GM19099 (cell line): ENCODE results near the gene GNA15.
A peak's percentile ranks its signal among the peaks of the same experiment; 100 is the strongest.

Source experiments
- POLR2A ChIP-seq: IDR thresholded peaks from 3 replicates; pipeline ENCODE4 v1.6.1; 2011; ENCODE audit warnings: low read depth; ENCODE audit not compliant: insufficient read length; ENCODE audit errors: extremely low read depth

Gene GNA15, protein sequence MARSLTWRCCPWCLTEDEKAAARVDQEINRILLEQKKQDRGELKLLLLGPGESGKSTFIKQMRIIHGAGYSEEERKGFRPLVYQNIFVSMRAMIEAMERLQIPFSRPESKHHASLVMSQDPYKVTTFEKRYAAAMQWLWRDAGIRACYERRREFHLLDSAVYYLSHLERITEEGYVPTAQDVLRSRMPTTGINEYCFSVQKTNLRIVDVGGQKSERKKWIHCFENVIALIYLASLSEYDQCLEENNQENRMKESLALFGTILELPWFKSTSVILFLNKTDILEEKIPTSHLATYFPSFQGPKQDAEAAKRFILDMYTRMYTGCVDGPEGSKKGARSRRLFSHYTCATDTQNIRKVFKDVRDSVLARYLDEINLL

DNA sequence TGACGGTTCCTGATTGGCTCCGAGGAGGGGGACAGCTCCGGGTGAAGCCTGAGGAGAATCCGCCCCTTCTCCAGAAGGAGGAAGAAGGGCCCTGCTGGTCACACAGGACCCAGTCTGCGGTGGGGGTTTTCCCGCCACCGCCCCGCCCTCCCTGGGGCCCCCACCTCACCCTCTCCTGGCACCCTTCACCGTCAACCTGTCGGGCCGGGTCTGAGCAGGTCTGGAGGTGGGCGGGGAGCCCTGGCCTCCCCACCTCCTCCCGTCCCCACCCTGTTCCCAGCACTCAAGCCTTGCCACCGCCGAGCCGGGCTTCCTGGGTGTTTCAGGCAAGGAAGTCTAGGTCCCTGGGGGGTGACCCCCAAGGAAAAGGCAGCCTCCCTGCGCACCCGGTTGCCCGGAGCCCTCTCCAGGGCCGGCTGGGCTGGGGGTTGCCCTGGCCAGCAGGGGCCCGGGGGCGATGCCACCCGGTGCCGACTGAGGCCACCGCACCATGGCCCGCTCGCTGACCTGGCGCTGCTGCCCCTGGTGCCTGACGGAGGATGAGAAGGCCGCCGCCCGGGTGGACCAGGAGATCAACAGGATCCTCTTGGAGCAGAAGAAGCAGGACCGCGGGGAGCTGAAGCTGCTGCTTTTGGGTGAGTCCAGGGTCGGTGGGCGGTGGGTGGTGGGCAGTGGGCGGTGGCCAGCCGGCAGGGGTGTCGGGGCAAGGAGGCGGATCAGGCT lies at the start of gene GNA15:
GNA15 (plus strand) TSS at position 73 of the 723 bp plus-strand sequence; CDS start at position 491, 418 bp downstream.
- peak; percentile 11 for TF ChIP-seq POLR2A

DNA sequence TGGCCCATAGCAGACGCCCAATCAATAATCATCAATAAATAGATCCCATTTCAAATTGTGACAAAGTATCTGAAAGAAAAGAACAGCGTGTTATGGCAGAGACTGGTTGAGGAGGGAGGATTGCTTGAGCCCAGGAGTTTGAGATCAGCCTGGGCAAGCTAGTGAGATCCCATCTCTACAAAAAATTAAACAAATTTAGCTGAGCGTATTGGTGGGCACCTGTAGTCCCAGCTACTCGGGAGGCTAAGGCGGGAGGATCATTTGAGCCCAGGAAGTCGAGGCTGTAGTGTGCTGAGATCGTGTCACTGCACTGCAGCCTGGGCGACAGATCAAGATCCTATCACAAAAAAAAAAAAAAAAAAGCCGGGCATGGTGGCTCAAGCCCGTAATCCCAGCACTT lies 48.1 kb upstream of the GNA15 start:
- no peak for TF ChIP-seq POLR2A

DNA sequence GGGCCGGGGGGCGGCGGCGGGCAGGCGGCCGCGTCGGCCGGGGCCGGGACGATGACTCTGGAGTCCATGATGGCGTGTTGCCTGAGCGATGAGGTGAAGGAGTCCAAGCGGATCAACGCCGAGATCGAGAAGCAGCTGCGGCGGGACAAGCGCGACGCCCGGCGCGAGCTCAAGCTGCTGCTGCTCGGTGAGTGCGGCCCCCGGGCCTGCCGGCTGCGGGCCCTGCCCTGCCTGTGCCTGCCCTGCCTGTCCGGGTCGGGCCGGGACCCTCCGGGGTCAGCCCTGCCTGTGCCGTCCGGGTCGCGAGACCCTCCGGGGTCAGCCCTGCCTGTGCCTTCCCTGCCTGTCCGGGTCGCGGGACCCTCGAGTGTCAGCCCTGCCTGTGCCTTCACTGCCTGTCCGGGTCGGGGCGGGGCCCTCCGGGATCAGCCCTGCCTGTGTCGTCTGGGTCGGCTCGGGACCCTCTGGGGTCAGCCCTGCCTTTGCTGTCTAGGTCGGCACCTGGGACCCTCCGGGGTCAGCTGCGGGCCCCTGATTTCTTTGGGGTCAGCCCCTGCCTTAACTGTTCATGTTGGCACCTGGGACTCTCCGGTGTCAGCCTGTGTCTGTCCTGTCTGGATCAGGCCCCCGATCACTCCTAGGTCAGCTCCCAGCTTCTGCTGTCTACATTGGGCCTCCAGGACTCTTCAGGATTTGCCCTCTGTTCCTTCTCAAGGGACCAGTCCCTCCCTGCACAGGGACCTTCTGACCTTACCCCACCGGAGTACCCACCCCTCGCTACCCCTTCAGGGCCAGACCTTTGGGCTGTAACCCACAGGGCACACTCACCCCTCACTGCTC lies 41.0 kb upstream of the GNA15 start:
- no peak for TF ChIP-seq POLR2A

DNA sequence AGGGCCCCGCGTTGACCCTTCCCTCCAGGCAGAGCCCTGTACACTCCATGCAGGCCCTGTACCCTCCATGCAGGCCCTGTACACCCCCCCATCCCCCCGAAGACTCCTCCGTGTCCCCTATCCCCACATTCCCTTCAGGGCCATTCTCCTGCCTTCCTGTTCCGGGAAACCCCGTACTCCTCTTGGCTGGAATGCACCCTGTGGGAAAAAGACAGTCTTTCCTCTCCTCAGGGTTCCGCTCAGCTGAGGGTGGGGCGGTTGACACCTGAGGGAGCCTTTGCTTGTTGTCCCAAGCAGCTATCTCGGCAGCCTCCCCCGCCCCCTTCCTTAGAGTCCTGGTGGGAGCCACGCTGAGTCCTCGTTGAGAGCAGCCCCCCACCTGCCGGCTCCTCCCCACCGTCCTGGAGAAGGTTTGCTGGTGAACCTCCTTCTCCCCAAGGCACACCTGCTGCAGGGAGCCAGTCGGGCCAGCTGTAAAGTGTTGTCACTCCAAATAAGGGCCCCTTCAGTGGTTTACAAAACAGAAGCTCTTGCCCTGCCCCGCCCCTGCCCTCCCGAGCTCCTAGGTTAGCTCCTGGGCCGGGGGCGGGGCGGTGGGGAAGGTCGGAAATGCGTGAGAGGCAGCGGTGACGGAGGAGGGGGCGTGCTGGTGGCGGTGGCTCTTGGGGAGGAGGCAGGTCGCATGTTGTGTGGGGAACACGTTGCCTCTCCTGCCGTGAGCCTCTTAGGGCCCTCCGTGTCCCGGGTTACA lies 40.2 kb upstream of the GNA15 start:
- no peak for TF ChIP-seq POLR2A

DNA sequence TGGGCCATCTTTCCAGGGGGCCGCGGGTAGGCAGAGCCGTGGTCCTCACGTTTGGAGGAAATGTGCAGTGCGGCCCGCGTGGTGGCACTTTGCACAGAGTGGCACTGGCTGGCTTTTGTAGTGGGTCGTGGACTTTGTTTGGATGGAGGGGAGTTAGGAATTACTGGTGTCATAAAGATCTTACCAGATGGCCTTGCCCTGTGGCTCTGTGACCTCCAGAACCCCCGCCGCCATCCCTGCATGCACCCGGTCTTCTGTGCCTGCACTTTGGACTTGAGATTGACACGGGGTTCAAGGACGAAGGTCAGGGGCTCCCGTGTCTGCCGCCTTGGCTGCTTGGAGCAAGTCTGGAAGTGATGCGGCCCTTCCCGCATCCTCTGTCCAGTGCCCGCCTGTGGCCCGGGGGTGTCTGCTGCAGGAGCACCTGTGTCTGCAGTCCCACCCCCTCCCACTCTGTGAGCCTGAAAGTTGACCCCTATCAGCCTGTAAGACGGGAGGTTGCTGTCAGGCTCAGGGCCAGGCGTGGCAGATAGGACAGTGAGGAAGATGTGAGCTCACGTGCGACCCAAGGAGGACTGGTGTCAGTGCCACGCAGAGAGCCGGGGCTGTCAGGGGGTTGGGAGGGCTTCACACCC lies 39.4 kb upstream of the GNA15 start:
- no peak for TF ChIP-seq POLR2A

DNA sequence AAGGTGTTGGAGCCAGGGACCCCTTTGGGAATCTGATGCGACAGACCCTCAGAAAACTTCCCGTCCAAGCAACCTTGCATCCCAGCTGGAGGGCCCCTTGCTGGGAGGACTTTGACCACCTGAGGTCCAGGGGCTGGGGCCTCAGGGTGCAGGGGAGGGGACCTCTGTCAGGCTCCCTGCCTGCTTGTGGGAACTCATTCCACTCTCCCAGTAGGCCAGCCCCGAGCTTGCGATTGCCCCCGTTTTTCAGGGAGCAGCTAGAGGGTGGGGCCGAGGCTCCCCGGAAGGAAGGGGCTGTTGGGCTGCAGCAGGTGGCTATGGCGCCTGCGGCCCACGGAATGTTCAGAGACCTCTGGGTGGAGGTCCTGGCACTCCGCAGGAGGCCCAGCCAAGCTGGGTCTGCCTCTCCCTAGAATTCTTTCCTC lies 38.9 kb upstream of the GNA15 start:
- TF ChIP-seq POLR2A: no peak

DNA sequence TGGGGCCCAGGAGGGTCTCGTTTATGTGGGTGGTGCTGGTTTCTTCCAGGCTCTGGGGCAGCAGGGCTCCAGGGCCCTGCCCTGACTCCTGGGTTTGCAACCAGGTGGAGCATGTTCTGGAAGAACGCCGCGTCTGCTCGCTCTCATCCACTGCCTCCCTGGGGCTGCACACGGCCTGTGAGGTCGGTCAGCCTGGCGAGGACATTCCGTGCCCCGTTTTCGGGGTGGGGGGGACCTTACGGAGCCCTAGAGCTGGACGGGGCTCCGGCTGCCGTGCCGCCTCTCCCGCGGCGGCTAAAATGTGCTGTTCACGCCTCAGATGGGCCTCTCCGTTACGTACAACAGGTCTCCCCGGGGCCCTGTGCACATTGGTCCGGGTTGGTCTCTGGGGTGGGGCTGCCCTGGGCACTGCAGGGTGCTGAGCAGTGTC lies 38.4 kb upstream of the GNA15 start:
- no peak for TF ChIP-seq POLR2A

DNA sequence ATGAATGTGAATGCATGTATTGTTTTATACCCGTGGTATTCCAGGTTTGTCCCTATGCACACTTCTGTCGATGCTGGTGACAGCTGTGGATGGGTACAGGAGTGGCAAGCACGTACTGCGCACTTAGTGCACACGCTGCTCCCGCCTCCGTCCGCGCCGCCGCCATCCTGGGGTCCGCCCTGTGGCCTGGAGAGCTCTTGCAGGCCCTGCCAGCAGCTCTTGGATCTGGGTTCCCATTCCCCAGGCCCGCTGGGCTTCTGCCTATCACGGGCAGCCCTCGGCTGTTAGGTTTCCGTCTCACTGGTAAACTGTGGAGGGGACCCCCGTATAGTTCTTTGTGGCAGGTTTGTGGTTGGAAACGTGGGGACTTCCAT lies 37.7 kb upstream of the GNA15 start:
- no peak for TF ChIP-seq POLR2A

DNA sequence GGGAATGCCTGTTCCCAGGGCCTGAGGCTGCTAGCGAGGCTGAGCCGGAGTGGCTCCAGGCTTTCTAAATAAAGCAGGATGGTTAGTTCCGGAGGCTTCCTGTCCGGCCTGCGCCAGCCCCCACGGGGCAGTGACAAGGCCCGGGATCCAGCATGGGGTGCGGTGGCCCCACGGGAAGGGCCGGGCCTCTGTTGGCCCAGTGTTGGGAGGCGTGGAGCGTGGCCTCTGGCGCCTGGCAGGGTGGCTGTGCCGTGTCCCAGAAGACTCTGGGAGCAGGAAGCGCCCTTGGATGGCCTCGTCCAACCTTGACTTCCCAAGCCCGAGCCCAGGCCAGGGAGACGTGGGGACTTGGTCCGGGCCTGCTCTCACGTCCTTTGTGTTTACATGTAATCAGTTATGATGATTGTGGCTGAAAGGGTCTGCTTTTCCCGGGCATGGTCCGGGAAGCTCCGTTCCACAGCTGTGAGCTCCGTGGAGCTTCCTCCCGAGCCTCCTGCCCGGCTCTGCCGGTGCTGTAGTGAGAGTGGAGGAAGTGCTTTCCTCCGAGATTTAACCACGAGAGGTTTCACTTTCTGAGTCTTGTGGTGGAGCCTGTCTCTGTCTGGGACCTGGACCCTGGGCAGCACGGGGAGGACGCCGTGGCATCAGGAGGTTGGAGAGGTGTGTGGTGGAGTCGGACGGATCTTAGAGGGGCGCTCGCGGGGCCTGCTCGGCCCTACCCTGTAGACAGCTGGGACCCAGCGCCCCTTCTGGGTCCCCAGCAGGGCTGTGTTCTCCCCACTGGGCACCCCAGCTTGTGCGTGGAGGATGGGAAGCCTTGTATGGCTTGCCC lies 37.1 kb upstream of the GNA15 start:
- TF ChIP-seq POLR2A: no peak

DNA sequence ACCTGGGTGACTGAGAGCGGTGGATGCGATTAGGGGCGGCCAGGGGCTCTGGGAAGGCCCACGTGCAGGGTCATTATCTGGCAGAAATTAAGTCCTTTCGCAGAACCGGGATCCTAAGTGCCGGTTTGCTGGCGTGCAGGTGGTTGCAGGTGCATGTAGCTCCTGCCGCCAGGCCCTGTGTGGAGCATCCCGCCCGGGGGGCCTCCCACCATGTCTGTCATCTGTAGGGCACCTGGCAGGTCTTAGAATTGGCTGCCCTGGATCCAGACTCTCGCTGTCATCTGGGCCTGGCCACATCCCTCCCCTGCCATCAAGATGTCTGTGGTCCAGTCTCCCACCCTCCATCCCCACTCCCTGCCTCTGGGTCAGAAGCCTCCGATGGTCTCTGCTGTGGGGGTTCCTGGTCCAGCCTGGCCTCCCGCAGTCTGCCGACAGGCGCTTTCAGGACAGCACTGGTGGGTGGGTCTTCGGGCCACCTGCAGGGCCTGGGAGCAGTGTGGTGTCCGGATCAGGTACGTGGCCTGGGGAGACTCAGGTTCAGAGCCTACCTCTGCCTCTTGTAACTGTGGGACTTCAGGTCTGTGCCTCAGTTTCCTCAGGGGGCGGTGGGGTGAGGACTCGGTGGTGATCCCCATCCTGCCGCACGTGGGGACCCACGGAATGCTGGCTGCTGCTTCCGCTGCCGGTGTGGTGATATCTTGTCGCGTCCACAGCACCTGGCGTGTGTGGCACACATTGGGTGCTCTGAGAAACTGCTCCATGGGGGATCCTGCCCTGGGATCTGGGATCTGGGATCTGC lies 36.3 kb upstream of the GNA15 start:
- TF ChIP-seq POLR2A: no peak

DNA sequence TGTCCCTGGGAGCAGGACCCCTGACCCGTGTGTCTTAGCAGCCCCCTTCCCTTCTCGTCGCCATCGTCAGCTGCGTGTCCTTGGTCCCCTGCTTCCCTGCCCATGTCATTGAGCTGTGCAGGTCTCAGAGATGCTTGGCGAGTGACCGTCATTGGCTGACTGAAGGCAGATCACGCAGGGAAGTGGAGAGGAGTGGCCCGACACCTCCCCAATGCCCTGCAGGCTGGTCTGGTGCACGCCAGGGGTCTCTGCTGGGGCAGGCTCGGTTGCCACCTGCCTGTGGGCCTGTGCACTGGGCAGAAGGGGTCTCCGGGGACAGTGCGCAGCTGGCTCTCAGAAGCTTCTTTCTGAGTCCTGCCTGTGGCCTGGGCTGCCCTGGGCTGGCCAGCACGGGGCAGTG lies 35.5 kb upstream of the GNA15 start:
- TF ChIP-seq POLR2A: no peak
